Motor neuron (in vitro differentiated cells): ENCODE data around the gene TSEN15. TPM values are rescaled to one million over a fixed set of nuclear protein-coding genes. Genes with fewer than 3 reads are reported as not detected.

Experiments
- total RNA-seq, 8 experiments: library from RNA; unstranded; fragments of 300-600 nt; gene quantifications; 2 replicates each; pipeline versions ENCODE4 v1.2.3 to v1.2.4, GENCODE V29; 2022

Gene TSEN15
- total RNA-seq, 8 experiments from 2014 or later: 23.2 to 63.6 (median 48.8) TPM

Other genes starting within 250 kb of the TSEN15 start
- gene RGL1, start 246.6 kb upstream of the TSEN15 start, total RNA-seq: 10 to 100 TPM in 5 of 8 experiments, 1 to 10 TPM in 3; 8.4 to 92.5 (median 18.0) TPM
- 10 to 100 TPM in 5 of 8 experiments, 1 to 10 TPM in 2, under 1 TPM in 1; 0.61 to 22.2 (median 16.1) TPM for gene COLGALT2, start 14.0 kb upstream of the TSEN15 start, total RNA-seq